Dermis blood vessel endothelial cell (primary cell): ENCODE data around the gene TMPRSS3. TPM values are rescaled to one million over a fixed set of nuclear protein-coding genes. Genes with fewer than 3 reads are reported as not detected.
A peak's percentile ranks its signal among the peaks of the same experiment; 100 is the strongest.

Source experiments
- DNase-seq: peaks from one replicate; pipeline ENCODE4 v3.0.0; 2010
- total RNA-seq: library from RNA; depleted of rRNA; stranded (reverse); fragments of >200 nt; gene quantifications from 2 replicates; pipeline ENCODE4 v1.2.3, GENCODE V29; 2014

Gene TMPRSS3
- total RNA-seq, 1 donor from 2014 or later, result not detected

- no peak for DNase-seq
Measured at GRCh38 chr21:42369821-42370220, 26.0 kb downstream of the TMPRSS3 start.

GRCh38 chr21:42367367-42368165 is 28.3 kb downstream of the TMPRSS3 start:
- no peak for DNase-seq

GRCh38 chr21:42366292-42367010 is 29.4 kb downstream of the TMPRSS3 start, which contains the start of gene TFF1:
Gene TFF1 (minus strand): TSS chr21:42366535. CDS start chr21:42366495, 40 bp downstream.
- DNase-seq, result peak; percentile 40

DNA sequence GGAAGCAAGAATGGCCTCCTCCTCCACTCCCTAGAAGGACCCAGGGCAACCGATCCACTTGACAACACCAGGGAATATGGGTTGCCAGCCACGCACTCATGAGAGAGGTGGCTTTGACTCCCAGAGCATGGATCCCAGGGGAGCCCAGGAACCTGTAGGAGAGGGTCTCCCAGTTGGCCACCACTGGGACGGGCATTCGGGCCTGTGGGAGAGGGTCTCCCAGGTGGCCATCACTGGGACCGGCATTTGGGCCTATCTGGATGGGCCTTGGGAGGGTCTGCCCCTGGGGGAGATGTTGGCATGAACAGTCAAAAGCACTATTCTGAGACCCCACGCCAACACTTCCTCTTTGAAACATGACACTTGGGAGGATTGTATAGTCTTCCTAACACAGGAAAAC is 30.1 kb downstream of the TMPRSS3 start:
- no peak for DNase-seq

DNA sequence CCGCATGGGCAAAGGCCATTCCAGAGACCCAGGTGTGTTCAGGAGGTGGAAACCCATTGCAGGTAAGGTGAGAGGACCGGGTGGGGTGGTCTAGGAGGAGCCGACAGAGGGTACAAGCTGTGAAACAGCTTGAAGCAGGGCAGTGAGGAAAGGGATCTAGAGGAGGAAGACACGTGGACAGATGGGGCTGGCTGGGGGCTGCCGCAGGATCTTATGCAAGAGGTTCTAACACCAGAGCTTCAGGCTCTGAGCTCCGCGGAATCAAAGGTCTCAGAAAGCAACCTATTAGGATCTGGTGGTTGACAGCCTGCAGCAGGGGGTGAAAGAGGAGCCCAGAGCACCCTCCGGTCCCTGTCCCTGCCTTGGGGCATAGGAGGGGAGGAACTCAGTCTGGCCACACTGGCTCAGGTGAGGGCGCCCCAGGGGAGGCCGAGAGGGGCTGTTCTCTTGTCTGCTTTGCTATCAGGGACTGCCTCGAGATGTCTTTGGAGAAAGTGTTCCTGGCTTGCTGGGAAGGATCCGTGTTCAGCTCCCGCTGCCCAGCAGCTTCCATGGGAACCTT is 31.5 kb downstream of the TMPRSS3 start:
- DNase-seq, result no peak

DNA sequence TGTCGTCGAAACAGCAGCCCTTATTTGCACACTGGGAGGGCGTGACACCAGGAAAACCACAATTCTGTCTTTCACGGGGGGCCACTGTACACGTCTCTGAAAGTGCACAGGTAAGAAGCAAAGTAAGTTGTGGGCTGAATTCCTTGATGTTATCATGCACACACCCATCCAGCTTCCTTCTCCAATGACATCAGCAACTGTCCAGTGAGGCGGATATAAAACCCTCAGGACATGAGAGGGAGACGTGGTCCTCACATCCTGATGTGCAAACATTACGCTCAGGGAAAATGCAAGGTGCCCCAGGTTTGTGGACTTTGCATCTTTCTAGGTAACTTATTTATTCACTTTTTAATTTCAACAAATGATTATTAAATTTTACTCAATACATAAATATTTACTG is 32.5 kb downstream of the TMPRSS3 start:
- DNase-seq, result no peak

GRCh38 chr21:42362700-42363099 is 33.2 kb downstream of the TMPRSS3 start:
- no peak for DNase-seq

- DNase-seq, result no peak
Measured at GRCh38 chr21:42362198-42362597, 33.7 kb downstream of the TMPRSS3 start.

DNA sequence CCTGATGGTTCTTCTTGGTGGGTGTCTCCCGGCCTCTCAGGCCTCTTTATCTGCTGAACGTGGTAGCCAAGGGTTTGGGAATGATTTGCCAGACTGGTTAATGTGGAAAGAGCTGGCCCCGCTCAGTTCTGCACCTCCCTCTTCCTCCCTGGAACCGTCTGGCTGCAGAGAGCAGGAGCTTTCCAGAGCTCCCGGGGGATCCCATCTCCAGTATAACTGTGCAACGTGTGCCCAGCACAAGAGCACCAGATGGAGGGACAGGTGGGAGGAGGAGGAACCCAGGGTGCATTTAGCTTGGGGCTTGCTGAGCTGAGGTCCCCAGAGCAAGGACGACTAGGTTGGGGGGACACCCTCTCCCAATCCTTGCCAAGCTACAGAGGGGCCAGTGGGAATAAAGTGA is 34.6 kb downstream of the TMPRSS3 start:
- no peak for DNase-seq

- no peak for DNase-seq
Measured at GRCh38 chr21:42360317-42360716, 35.5 kb downstream of the TMPRSS3 start.

- no peak for DNase-seq
Measured at GRCh38 chr21:42358937-42359336, 36.9 kb downstream of the TMPRSS3 start.

DNA sequence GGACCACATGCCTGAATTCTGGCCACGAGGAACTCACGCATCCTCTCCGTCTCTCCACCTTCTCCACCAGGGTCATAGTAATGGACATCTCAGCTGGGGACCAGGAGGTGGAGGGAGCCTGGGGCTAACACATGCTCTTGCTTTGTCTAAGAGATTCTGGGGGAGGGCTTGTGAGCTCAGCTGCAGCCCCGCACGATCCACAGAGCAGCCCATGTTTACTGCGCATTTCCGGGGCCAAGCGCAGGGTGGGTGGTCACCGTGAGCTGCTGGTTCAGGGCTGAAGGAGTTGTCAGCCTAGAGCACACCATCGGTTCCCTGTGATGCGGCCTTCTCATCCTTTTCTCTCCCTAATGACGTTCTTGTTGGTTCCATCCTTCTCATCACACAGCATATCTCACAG is 37.6 kb downstream of the TMPRSS3 start:
- DNase-seq, result no peak

DNA sequence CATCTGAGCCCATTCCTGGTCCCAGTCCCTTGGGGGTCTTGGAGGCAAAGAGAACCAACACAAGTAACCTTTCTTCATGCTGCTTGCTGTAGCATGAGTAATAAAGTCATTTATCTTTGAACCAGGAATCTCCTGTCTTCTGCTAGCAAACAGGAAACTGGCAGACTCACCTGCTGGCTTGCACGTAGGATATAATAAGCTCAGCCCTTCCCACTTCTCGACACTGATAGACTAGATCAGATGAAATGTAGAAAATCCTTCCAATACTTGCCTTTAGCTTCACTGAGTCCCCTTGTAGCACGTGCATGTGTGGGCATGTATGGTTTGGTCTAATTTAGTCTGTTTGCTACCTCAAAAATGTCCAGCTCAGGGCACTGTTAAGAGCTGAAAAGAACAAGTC is 38.5 kb downstream of the TMPRSS3 start:
- DNase-seq, result no peak

DNA sequence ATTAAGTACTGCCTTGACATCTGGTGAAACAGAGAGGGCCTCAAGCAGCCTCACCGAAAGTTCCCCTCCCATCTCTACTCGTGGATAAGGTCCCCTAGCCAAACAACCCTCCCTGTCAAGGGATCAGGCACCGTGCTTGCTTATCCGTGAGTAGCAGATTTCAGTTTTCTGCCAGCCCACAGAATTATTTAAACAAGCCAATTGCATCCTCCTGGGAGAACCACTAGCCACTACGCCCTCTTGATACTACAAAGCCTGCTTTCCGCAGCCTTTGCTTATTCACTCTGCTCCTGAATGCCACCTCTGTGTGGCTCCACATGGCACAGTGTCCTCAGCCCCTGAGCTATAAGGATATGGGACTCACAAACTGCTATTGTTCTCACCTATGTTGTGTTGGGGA is 39.2 kb downstream of the TMPRSS3 start:
- DNase-seq, result no peak

DNA sequence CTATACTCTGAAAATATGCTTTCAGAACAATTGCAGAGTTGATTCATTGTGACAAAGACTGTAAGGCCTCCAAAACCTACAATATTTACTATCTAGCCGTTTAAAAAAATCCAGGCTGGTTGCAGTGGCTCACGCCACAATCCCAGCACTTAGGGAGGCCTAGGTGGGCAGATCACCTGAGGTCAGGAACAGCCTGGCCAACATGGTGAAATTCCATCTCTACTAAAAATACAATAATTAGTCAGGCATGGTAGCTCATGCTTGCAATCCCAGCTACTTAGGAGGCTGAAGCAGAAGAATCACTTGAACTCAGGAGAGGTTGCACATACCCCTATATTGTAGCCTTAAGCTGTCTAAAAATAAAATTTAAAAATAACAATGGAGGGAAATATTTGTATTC is 39.8 kb downstream of the TMPRSS3 start:
- no peak for DNase-seq

- no peak for DNase-seq
Measured at GRCh38 chr21:42353623-42354022, 42.2 kb downstream of the TMPRSS3 start.

- DNase-seq, result no peak
Measured at GRCh38 chr21:42352441-42353095, 43.3 kb downstream of the TMPRSS3 start.

- DNase-seq, result no peak
Measured at GRCh38 chr21:42351626-42352440, 44.0 kb downstream of the TMPRSS3 start.

GRCh38 chr21:42350927-42351426 is 44.9 kb downstream of the TMPRSS3 start, which contains the start of gene TFF2:
Gene TFF2 (minus strand): TSS chr21:42350994. CDS start chr21:42350957, 37 bp downstream.
- no peak for DNase-seq

DNA sequence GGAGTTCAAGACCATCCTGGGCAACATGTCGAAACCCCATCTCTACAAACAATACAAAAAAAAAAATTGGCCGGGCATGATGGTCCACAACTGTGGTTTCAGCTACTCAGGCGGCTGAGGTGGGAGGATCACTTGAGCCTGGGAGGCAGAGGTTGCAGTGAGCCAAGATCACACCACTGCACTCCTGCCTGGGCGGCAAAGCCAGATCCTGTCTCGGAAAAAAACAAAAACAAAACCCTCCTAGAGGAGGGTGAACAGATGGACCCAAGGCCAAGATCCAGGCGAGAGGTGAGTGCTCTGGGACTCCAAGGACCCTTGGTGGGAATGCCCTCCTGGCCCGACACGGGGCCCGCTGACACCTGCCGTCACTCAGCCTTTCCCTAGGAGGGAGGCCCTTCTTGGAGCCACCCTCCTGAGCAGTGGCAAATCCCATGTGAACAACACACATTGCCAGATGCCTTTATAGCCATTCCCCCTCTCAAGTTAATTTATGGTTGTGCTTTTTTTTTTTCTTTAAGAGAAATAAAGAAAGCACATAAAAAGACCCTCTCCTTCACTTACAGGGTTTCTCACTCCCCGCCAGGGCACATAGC is 45.4 kb downstream of the TMPRSS3 start:
- no peak for DNase-seq
